HG03064 (cell line): ENCODE data around the gene RAP1GAP.
"Not testable (repeated sequence)": the region's sequence is repeated elsewhere in the genome, so short reads cannot be mapped to it uniquely, and the experiment has no call there.

ENCODE experiments used
- ATAC-seq: cut with Tn5 transposase; IDR thresholded peaks from one replicate; pipeline ENCODE4 v1.9.1; 2021; ENCODE audit warnings: low read depth; ENCODE audit not compliant: unreplicated experiment

RAP1GAP gene

DNA sequence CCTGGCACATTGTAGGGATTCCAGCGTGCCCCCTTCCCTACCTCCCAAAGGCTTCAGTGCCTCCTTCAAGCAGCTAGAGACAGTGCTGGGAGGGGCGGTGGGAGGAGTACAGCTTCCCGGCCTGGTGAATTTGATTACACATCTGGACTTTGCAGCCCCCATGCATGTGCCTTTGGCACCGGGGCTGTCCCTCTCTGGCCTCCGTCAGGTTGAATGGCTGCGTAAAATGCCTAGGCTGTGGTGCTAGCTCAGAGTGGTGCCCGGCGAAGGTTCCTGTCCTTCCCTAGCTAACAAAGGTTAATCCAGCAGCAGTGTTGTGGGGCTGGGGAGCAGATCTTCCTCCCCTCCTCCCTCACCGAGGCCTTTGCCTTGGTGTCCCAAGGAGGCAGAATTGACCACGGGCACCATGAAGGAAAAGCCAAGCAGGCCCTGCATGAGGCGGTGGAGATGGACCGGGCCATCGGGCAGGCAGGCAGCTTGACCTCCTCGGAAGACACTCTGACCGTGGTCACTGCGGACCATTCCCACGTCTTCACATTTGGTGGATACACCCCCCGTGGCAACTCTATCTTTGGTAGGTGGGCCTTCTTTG lies 93.7 kb downstream of the RAP1GAP start:
- no peak for ATAC-seq

DNA sequence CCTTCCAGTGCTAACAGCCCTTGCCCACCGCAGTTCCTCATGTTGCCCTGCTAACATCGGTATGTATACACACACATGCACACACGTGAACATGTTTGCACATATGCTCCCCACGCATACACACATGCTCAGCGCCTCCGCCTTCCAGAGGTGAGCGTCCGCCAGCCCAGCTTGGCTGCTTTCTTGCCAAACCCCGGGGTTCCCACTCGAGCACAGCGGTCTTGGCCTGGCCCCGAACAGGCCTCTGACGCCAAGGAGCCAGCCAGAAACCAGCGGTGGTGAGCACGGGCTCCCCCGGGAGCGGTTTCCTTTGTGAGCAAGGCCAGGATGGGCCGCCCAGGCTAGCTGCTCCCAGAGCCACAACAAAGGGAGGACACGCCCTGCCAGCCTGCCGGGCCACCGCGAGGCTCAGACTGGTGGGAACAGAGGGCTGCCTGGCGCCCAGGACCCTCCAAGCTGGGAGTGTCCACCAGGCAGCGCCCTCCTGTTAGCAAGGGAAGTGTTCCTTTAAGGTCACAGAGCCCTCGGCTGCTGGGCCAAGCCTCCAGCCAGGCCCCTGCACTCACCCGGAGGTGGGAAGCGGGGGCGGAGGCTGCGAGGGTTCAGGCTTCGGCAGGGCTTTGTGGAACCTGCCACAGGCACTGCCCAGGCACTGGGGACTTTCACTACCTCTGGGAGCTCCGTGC lies 94.5 kb downstream of the RAP1GAP start:
- ATAC-seq, result no peak

DNA sequence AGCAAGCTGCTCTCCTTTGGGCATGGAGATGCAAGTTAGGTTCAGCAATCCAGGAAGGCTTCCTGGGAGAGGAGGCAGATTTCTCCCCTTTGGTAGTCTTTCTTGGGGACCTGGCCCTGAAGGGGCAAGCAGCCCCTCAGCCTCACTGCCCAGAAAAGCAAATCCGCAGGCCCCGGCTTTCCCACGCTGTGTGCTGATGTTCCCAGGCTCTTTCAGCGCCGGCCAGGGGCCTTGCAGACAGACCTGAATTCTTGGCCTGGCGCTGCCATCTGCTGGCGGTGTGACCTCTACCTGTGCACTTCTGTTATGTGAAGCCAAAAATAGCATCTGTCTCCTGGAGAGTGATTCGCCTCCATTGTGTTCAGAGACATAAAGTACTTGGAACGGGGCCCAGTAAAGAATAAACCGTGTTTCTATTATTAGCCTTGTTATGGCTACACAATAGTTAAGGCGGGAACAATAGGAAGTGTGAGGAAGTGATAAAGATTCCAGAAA lies 95.1 kb downstream of the RAP1GAP start:
- ATAC-seq, result no peak

DNA sequence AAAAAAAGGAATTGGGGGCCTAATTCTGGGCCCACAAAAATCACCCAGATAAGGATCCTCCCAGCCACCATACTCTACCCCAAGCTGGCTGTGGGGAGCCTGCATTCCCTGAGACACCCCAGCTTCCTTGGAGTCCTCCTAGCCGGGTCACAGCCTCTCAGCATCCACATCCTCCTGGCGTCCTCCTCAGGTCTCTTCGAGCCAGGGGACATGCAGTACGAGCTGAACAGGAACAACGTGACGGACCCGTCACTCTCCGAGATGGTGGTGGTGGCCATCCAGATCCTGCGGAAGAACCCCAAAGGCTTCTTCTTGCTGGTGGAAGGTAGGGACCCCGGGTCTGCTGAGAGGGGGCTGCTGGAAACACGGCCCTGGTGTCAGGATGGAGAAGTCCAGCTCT lies 95.7 kb downstream of the RAP1GAP start:
- no peak for ATAC-seq

DNA sequence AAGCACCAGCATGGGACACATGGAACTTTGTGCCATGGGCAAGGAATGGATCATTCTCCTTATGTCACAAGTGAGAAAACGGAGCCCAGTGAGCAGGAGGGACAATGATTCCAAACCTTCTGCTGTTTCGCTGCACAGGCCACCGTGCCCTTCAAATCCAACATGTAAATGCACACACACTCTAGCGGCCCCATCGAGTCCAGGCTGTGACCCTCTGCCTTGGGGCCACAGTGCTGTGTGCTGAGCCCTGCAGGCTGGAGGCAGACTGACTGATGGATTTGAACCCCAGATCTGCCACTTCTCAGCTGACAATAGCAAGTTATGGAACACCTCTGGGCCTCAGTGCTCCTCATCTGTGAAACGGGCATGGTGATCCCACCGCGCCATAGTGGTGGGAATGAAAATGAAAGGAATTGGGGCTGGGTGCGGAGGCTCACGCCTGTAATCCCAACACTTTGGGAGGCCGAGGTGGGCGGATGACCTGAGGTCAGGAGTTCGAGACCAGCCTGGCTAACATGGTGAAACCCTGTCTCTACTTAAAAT lies 96.4 kb downstream of the RAP1GAP start:
- ATAC-seq, result no peak

DNA sequence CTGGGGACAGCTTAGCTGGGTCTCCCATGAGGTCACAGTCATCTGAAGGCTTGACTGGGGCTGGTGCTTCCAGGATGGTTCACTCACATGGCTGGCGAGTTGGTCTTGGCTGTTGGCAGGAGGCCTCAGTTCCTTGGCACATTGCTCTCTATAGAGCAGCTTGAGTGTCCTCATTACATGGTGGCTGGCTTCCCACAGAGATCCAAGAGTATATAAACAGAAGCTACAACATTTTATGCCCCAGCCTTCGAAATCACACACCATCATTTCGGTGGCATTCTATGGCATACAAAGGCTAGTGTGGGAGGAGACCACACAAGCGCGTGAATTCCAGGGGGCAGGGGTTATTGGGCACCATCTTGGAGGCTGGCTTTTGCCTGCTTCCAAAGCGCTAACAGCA lies 96.9 kb downstream of the RAP1GAP start:
- no peak for ATAC-seq

DNA sequence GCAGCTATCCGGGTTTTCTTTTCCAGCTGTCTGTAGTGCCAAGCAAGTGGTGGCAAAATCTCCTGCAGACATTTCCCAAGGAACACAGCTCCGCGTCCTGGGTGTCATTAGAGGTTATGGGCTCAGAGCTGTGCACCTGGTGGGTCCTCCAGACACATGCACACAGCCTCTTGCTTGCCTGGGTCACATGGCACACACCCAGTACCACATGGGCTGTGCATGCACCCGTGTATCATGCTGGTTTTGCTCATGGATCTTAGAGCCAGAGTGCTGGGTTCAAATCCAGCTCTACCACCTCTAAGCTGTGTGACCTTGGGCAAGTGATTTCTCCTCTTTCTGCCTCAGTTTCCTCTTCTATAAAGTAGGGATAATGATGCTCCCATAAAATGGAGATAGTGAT lies 98.3 kb downstream of the RAP1GAP start:
- no peak for ATAC-seq

DNA sequence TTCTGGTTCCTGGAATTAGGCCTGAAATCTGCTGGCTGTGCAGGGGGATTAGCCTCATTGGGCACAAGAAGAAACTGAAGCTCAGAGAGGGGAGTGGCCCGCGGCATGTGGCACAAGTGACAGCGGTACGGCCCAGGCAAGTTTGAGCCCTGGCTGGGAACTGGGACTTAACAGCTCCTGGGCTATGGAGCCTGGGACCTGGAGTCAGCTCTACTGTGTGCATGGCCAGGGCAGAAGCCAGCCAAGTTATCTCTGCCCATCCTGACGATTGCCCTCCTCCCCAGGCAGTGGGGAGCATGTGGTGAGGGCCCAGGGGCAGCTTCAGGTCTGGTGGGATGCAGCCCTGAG lies 98.7 kb downstream of the RAP1GAP start:
- no peak for ATAC-seq

DNA sequence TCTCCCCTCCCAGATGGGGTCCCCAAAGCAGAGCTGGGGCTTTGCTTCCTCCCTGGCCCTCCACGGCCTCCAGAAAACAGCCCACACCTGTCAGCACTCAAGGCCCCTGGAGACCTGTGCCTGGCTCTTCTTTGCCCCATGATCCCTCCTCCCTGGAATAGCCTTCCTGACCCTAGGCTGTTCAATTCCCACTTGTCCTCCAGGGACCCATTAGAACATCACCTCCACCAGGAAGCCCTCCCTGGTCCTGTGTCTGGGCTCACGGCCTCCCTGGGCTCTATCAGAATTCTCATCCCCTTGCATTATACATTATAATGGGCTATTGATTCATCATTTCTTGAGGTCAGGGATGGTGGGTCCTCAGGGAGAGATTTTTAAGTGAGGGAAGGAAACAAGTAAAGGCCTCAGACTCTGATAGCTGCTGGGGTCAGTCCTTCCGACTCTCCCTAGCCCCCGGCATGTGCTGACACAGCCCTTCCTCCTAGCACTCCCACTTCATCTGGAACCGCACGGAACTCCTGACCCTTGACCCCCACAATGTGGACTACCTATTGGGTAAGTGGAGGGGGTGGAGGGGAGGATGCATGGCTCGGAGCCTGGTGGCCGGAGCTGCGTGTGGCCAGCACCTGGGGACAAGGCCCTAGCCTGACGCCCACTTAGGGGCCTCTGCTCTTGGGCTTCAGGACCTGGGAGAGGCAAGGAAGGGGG lies 99.2 kb downstream of the RAP1GAP start:
- ATAC-seq, result no peak

DNA sequence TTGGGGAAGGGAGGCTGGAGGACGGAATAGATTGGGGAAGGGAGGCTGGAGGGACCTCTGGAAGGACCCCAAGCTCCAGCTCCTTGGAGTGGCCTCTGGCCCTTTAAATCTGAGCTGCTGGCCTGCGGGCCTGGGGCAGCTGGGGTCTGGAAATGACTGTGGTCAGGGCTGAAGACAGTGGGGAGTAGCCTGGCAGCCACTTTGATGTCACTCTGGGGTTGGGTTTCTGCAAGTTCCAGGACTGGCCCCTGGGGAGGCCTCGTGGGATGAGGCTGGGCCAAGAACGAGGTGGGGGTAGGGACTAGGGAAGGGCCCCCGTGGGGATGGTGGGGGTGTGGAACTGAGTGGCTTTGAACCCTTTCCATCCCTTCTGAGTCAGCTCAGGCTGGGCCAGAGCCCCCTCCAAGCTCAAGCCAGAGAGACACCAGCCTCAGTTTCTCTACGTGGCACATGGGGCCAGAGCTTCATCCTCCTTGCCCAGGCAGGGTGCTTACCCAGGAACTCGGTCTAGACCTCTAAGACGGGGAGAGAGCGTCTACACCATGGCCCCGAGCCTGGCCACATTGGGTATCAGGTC lies 100.3 kb downstream of the RAP1GAP start:
- ATAC-seq, result no peak

DNA sequence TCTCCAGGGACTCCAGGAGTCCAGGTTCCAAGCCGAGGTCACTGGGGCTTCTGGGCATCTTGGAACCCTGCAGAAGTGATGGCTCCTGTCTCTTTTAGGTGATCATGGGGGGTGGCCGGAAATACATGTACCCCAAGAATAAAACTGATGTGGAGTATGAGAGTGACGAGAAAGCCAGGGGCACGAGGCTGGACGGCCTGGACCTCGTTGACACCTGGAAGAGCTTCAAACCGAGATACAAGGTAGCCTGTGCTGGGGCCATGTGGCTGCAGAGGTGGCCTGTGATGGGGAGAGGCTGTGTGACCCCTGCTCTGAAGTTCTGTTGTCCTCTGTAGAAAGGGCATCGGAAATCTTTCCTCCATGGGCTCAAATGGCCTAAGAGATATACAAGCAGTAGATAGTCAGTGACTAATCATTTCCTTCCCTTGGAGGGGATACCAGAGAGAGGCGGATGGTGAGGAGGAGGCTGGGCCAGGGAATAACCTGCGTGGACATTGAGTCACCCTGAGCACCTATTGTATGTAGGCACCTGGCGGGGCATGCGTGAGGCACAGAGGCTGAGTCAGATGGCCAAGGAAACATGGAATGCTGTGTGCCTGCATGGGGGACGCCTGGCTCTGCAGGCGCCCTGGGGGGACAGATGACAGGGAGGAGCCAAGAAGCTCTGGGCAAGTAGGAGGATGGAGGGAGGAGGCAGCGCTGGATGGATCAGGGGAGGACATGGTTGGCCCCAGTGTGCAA lies 101.0 kb downstream of the RAP1GAP start:
- no peak for ATAC-seq

DNA sequence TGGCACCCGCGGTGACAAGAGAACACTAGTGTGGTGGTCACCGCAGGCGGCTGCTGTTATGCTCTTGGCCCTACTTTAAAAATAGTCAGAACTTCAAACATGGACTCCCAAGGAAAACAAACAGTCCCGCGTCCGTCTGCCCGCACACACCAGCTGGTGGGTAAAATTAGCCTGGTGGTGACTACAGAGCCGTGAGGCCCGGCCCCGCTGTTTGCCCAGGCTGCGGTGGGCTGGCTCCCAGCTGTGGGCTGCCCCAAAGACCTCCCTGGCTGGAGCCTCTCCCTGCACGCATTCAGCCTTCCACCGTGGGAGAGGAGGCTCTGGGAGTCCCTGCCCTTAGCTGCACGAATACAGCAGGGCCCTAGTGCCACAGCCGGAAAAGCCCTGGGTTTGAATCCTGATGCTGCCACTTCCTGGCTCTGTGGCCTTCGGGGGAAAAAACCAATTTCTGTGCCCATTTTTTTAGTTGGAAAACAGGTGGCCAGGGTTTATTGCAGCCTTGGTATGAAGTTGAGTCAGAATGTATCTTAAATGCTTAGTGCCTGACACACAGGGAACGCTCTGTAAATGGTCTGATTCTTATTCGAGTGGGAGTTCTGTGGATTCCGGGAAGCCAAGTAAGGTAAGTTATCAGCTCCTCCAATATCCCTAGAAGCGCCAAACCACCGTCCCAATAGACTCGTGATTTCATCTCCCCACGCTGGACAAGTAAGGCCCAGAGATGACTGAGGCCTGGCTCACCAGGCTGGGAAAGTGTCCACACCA lies 101.7 kb downstream of the RAP1GAP start:
- no peak for ATAC-seq

DNA sequence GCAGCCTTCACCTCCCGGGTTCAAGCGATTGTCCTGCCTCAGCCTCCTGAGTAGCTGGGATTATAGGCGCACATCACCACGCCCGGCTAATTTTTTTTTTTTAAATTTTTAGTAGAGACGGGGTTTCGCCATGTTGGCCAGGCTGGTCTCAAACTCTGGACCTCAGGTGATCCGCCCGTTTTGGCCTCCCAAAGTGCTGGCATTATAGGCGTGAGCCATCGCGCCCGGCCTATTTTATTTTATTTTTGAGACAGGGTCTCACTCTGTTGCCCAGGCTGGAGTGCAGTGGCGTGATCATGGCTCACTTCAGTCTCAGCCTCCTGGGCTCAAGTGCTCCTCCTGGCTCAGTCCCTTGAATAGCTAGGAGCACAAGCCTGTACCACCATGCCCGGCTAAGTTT lies 102.8 kb downstream of the RAP1GAP start:
- not testable (repeated sequence) for ATAC-seq

DNA sequence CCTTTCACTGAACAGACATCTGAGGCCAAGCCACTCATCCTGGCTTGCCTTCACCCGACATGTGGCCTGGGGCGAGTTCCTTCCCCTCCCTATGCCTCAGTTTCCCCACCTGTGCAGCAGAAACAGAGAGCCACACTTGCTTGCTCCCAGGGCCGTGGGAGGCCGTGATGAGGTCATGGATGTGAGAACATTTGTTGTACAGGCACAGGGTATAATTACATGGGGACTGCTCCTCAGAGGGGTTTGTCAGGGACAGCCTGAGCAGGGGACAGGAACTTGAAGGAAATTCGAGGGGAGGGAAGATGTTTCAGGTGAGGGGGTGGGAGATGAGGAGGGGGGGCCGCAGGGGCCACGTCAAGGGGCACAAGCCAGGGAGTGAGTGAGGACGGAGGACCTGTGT lies 103.9 kb downstream of the RAP1GAP start:
- ATAC-seq, result no peak

DNA sequence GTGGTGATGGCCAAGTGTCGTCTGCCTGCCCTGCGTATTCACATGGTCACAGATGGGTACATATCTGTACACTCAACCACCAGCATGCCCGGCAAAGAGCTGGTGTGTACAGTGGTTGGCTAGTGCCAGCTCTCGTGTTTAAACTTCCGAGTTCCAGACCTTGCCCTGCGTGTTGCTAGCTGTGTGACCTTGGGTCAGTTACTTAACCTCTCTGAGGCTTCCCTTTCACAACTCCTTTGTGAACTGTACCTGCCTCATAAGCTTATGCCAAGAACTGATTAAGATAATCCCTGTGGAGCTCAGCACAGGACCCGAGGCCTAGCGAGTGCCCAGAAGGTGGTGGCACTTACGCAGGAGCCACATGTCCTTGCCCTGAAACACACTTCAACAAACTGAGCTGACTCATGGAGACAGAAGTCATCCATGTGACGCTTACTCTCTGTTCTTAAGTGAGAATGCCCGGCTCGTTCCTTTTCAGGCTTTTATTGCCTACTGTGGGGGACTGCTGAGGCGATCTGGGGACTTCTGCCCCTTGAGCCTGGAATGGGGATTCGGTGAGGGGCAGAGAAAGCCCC lies 104.5 kb downstream of the RAP1GAP start:
- ATAC-seq, result no peak

DNA sequence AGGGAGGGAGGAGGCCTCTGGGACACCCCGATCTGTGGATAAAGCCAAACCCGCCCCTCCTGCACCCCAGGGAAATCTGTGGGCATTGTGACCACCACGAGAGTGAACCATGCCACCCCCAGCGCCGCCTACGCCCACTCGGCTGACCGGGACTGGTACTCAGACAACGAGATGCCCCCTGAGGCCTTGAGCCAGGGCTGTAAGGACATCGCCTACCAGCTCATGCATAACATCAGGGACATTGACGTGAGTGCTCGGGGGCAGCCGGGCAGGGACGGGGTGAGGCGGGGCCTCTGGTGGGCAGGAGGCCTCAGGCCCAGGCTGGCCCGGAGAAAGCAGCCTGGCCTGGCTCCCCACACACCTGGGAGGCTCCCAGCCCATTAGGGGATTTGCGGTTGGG lies 105.2 kb downstream of the RAP1GAP start:
- ATAC-seq, result no peak

DNA sequence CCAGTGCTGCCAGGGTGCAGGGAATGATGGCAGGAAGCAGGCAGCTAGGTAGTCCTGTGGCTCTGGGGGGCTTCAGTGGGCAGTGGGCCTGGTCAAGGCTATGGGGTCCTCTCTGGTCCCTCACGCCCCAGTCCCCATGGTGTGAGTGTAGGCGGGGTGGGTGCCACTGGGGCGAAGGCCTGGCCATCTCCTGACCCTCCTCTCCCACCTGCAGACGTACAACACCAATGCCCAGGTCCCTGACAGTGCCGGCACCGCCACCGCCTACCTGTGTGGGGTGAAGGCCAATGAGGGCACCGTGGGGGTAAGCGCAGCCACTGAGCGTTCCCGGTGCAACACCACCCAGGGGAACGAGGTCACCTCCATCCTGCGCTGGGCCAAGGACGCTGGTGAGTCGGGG lies 106.3 kb downstream of the RAP1GAP start:
- no peak for ATAC-seq

DNA sequence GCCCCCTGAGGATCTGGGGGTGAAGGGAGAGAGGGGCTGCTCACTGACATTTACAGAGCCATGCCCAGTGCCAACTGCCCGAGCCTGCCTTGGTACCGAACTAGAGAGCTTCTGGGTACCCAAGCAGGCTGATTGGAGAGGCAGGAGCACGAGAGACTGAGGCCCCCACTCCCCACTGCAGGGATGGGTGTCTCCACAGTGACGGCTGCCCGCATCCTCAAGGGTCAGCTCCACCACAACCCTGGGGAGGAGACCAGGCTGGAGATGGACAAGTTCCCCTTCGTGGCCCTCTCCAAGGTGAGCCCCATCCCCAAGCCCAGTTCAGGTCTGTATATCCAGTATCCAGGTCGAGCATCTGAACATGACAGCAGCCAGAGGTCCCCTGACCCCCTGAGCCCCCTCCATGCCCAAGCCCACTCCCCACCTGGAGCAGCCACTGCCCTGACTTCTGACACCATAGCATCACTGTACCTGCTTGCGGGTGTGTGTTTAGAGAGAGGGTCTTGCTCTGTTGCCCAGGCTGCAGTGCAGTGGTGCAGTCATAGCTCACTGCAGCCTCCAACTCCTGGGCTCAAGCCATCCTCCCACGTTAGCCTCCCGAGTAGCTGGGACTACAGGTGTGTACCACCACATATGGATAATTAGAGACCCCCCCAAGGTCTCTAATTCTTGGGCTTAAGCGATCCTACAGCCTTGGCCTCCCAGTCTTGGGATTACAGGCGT lies 108.1 kb downstream of the RAP1GAP start:
- ATAC-seq, result no peak
